Activated CD4-positive, alpha-beta T cell treated with anti-CD3 and anti-CD28 coated beads for 1 hour (primary cell): ENCODE measurements around the gene IL1B.
A peak's percentile ranks its signal among the peaks of the same experiment; 100 is the strongest.
"Not testable (repeated sequence)": the region's sequence is repeated elsewhere in the genome, so short reads cannot be mapped to it uniquely, and the experiment has no call there.

Experiments used
- DNase-seq: peaks from one replicate; pipeline ENCODE4 v3.0.0-alpha.2; 2020

The IL1B gene

DNA sequence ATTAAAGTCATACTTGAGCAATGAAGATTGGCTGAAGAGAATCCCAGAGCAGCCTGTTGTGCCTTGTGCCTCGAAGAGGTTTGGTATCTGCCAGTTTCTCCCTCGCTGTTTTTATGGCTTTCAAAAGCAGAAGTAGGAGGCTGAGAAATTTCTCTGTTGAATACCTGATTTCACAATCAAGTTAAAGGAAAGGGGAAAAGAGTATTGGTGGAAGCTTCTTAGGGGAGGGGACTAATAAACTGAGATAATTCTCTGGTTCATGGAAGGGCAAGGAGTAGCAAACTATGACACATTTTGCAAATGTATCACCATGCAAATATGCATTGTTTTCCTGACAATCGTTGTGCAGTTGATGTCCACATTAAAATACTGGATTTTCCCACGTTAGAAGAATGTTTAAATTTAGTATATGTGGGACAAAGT, at the start of gene IL1B:
TSS of gene IL1B (minus strand) at position 85 of the 423 bp plus-strand sequence. CDS start 550 bp downstream, outside the sequence.
- DNase-seq = no peak

DNA sequence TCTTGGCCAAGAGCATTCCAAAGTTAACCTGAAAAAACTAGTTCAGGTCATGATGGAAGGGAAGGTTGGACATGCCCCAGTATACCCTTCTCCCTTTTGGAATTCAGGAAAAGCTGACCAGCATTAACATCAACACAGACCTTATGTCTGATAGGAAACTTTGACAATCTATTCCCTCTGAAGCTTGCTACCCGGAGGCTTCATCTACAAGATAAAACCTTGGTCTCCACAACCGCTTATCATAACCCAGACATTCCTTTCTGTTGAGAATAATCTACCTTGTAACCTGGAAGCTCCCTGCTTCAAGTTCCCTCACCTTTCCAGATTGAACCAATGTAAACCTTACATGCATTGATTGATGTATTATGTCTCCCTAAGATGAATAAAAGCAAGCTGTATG, 49.7 kb upstream of the IL1B start:
- DNase-seq = no peak

DNA sequence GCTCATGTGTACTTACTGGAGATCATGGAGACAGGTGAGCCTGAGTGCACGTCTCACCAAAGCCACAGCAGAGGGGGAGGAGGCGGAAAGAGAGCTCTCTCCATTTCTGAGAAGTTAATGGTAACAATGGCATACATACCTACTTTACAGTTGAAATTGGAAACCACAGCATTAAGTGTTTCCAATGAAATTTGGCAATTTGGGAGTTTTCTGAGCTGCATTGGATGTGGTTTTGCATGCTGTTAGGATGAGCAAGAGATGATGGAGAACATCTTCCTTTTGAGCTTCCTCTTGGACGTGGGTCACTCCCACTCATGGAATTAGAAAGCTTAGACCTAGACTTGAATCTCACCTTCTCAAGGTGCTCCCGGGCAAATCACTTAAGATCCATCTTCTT, 48.9 kb upstream of the IL1B start:
- DNase-seq = no peak

GRCh38 chr2:112884869-112885505, 48.4 kb upstream of the IL1B start:
- peak; percentile 47 for DNase-seq

GRCh38 chr2:112883669-112884068, 47.1 kb upstream of the IL1B start:
- DNase-seq = no peak

- DNase-seq = no peak
These were observed 44.8 kb upstream of the IL1B start for GRCh38 chr2:112881217-112881985.

GRCh38 chr2:112880696-112881095, 44.1 kb upstream of the IL1B start:
- DNase-seq = no peak

DNA sequence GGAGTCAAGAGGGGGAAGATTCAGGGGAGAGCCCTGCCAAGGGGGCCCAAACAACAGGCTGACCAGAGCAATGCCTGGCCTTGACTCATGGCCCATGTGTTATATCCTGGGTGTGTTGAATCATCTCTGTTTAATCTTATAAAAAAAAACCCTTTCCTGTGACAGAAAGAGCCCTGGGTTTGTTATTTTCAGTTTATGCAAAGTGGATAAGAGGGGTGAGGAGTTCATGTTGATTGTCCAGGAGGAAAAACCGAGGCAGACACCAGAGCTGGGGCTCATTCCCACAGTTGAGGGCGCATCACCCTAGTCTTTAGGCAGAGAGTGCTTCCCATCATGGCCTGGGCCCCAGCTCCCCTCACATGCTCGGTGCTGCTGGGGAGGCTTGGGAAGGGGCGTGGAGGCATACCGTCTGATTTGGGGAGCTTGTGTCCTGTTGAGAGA, 43.5 kb upstream of the IL1B start:
- DNase-seq = no peak

GRCh38 chr2:112879491-112880041, 43.0 kb upstream of the IL1B start:
- no peak for DNase-seq

GRCh38 chr2:112877423-112877822, 40.8 kb upstream of the IL1B start:
- DNase-seq = no peak

DNA sequence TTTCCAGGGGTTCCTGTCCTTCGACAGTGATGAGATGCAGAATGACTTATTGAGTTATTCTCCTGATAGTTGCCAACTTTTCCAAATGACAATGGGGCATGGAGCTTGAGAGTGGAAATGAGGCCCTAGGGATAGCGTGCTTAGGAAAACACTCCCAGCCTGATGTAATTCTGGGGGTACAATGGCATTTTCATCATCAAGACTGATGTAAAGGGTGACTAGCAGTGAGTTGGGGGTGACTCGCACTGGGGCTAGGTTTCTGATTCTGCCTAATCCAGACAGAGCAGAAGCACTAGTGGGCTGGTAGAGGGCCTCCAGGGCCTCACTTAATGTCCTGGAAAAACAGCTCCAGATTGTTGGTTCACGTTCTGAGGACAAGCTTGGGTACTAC, 40.4 kb upstream of the IL1B start:
- no peak for DNase-seq

GRCh38 chr2:112876257-112876970, 39.8 kb upstream of the IL1B start:
- no peak for DNase-seq

DNA sequence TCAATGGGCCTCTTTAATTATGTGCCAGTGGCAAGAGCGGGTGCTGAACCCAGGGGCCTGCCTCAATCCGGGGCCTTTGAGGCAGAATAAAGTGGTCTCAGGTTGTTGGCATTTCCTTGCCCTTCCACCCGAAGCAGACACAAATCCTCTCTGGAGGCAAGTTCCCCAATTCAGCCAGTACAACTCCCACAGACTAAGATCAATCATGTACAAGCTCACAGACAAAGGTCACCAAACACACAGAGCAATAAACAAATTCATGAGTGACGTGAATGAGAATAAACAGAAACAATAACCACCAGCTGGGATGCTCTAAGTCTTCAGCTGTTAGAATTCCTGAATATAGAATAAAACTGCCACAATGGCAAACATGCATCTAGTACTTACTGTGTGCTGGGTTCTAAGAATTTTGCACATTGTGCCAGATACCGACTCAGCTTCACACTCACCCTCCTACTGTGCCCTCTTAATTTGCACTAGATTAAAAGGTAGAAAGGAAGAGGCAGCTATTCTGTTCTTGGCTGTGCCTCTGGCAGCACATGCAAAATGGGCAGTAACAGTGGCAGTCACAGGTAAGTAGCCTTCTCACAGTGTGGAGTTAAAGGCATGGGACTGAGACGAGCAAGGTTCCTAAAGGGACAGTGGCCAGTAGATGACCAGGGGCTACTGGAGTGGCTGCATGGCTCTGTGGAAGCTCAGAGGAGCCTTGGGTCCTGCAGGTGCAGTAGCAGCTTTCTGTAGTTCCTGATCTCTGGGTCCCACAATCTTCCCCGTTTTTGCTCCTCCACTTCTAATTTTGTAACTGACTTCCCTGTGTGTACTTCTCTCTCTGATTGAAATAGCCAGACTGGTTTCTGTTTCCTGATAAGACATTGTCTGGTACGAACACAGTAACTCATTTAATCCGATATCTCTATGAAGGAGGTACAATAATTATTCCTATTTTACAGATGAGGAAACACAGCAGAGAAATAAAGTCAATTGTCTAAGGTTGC, 34.6 kb upstream of the IL1B start:
- DNase-seq = no peak

DNA sequence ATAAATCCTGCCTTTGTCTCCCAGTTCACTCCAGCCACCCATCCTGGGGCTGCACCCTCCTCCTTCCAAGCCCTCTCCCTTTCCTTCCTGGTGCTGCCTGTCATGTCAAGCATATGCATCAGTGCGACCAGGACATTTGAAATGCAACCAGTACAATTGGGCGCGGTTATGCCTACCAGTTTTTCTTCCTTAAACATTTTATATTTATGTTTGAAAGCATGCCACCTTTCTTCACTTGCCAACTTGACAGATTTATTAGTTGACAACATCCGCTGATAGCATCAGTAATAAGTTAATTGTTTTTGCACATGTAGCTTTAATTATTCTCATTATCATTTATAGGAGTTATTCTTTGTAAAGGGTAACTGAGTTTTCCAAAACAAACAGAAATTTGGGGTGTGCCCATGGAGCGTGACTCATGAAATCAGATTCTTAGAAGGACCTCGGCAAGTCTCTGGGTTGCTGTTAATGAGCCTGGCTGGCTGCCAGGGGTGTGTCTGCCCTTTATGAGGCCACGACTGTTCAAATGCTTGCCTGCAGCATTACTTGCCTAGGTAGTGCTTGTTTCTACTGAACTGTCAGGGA, 32.8 kb upstream of the IL1B start:
- no peak for DNase-seq

DNA sequence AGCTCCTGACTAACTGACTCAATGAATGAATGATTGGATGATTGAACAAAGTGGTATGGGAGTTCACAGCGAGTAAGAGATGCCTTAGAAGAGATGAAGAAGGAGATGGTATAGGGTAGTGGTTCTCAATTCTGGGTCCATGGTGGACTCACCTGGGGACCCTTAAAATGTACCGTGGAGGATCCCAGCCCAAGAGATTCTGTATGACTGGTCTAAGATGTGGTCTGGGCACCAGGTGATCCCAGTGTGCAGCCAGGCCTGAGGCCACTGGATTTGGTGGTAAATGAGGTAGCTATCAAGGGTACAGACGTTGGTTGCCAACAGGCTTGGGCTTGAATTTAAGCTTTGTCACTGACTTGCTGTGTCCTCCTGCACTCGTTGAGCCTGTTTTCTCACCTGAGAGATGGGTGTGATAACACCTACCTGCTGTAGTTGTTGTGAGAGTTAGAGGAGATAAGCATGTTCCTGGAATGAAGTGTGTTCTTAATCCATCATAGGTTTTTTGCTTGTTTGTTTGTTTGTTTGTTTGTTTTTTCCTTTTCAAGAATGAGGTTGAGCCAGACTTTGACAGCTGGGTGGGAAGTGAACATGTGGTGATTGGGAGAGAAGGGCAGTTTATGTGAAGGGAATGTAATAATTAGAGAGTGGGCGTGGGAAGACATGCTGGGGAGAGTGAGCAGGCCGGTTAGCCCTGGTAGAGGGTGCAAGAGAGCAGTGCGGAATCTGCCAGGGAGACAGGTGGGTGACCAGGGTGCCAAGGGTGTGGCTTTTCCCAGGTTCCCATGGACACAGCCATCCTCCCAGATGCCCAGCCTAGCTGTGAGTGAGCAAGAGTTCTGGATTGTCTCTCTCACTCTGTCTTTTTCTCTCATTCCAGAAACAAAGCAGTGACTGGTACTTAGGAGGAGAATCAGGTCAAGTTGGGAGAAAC, 31.4 kb upstream of the IL1B start:
- no peak for DNase-seq

DNA sequence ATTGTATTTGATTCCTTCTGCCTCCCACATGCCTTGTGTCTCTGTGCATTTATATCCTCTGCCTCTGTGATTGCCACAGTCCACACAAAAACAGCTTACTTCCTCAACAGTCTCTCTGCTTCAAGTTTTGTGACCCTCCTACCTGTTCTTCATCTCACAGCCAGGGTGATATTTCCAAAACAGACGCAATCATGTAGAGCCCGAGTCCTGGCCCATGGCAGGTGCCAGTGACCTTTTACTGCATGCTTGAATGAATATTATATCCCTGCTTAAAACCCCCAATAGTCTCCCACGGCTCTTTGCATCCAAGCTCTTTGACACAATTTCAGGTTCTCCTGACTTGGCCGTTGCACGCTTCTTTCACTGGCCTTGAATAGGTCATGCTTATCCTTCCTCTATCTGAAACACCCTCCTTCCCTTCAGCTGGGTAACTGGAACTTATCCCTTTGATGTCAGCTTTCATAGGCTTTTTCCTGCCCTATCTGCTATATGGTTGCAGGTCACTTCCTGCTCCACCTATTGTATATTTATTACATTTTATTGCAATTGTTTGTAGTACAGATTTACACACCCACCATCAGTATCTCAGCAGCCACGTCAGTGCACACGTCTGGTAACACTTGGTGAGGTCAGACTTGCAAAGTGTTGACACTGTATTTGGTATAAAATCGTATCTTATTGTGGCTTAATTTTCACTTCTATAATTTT, 29.7 kb upstream of the IL1B start:
- no peak for DNase-seq

DNA sequence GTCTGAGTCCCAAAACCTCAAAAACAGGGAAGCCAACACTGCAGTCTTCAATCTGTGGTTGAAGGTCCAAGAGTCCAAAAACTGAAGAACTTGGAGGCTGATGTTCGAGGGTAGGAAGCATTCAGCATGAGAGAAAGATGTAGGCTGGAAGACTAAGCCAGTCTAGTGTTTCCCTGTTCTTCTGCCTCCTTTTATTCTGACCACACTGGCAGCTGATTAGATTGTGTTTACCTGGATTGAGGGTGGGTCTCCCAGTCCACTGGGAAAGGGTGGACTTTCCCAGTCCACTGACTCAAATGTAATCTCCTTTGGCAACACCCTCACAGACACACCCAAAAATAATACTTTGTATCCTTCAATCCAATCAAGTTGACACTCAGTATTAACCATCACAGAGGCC, 27.5 kb upstream of the IL1B start:
- DNase-seq = no peak

DNA sequence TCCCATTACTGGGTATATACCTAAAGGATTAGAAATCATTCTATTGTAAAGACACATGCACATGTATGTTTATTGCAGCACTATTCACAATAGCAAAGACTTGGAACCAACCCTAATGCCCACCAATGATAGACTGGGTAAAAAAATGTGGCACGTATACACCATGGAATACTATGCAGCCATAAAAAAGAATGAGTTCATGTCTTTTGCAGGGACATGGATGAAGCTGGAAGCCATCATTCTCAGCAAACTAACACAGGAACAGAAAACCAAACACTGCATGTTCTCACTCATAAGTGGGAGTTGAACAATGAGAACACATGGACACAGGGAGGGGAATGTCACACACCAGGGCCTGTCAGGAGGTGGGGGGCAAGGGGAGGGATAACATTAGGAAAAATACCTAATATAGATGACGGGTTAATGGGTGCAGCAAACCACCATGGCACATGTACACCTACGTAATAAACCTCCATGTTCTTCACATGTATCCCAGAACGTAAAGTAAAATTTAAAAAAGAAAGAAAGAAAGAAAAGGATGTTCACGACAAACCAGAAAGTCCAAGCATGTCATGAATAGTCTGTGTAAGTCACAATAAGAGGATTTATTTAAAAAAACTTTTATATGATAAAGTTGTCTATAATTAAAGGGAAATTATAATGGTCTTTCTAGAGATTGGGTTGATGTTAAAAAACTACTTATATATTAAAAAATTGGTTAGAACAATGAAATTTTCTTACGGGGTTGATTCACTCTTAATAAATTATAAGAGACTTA, 23.0 kb upstream of the IL1B start:
- not testable (repeated sequence) for DNase-seq

- DNase-seq = no peak
These were observed 14.0 kb upstream of the IL1B start for GRCh38 chr2:112850588-112850987.
